ENCODE measurements around the gene STRADB.

GRCh38 chr2:201483342-201483741 is 31.8 kb downstream of the STRADB start:
- TF ChIP-seq, protein P1, sequence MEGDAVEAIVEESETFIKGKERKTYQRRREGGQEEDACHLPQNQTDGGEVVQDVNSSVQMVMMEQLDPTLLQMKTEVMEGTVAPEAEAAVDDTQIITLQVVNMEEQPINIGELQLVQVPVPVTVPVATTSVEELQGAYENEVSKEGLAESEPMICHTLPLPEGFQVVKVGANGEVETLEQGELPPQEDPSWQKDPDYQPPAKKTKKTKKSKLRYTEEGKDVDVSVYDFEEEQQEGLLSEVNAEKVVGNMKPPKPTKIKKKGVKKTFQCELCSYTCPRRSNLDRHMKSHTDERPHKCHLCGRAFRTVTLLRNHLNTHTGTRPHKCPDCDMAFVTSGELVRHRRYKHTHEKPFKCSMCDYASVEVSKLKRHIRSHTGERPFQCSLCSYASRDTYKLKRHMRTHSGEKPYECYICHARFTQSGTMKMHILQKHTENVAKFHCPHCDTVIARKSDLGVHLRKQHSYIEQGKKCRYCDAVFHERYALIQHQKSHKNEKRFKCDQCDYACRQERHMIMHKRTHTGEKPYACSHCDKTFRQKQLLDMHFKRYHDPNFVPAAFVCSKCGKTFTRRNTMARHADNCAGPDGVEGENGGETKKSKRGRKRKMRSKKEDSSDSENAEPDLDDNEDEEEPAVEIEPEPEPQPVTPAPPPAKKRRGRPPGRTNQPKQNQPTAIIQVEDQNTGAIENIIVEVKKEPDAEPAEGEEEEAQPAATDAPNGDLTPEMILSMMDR (conservative IDR thresholded peaks at IDR 0.05; ENCODE audit: low read depth, low read length) = no peak
- TF ChIP-seq EZH2 (IDR thresholded peaks at IDR 0.05; ENCODE audit: borderline replicate concordance, low read depth, low read length, poor library complexity, severe bottlenecking) = no peak
